Testis (tissue), 3 donors: ENCODE measurements around the gene IGF2R. TPM values are rescaled to one million over a fixed set of nuclear protein-coding genes. Genes with fewer than 3 reads are reported as not detected.

Source experiments
- DNase-seq: peaks from one replicate; pipeline ENCODE4 v3.0.0-alpha.2; 2019
- H3K27ac ChIP-seq, 2 donors: fragments of 200-600 bp; sonication (generic); one replicate each; pipeline ENCODE4 v1.5.1; 2019
- H3K27me3 ChIP-seq: fragments of 200-600 bp; sonication (generic); one replicate; pipeline ENCODE4 v1.5.1; 2019
- H3K36me3 ChIP-seq: fragments of 200-600 bp; sonication (generic); one replicate; pipeline ENCODE4 v1.5.1; 2017; ENCODE audit warnings: low read depth; ENCODE audit errors: missing control alignments
- H3K4me1 ChIP-seq: fragments of 200-600 bp; sonication (generic); one replicate; pipeline ENCODE4 v1.5.1; 2019
- H3K4me3 ChIP-seq, 2 donors: fragments of 200-600 bp; sonication (generic); one replicate each; pipeline ENCODE4 v1.5.1; 2017 to 2019
- H3K9me3 ChIP-seq: fragments of 200-600 bp; sonication (generic); one replicate; pipeline ENCODE4 v1.5.1; 2017
- CTCF ChIP-seq, 3 experiments: fragments of 450-650 bp in 2 of 3; fragments of 200-600 bp in 1 of 3; sonication (generic) in 1 of 3; IDR thresholded peaks; one replicate each; pipeline ENCODE4 v1.5.1; 2016 to 2019; ENCODE audit warnings: antibody characterized with exemption in 3 of 3, mild to moderate bottlenecking in 2 of 3, moderate library complexity in 1 of 3
- POLR2A ChIP-seq: fragments of 450-650 bp; IDR thresholded peaks from one replicate; pipeline ENCODE4 v1.6.1; 2017; ENCODE audit warnings: antibody characterized with exemption, mild to moderate bottlenecking, moderate library complexity
- WGBS, 2 donors: methylation state at CpG; one replicate each; pipeline ENCODE4 v1.1.5; 2018; 5-methylcytosine and 5-hydroxymethylcytosine counted together
- intact Hi-C: fragments of 100-400 bp; cut with DNase I; formaldehyde crosslinking; loops from one replicate; pipeline ENCODE4 v1.15.1; 2023; ENCODE audit warnings: low total_unique reads
- polyA plus RNA-seq: library from polyadenylated mRNA; stranded (reverse); fragments of 350-450 nt; fragmentation: Illumina TruSeq; extraction: RNeasy Lipid Tissue Mini Kit (QIAGEN cat#74804); gene quantifications from one replicate; pipeline ENCODE4 v1.2.3, GENCODE V29; 2014; ENCODE audit warnings: low read depth, low replicate concordance; ENCODE audit not compliant: insufficient read depth
- total RNA-seq, 2 donors: library from RNA; depleted of rRNA; stranded (reverse); fragments of >200 nt; gene quantifications; one replicate each; pipeline ENCODE4 v1.2.3, GENCODE V29; 2016

The IGF2R gene
- total and polyA plus RNA-seq, 3 donors from 2014 or later, result 47.3 to 109 (median 84.6) TPM

GRCh38 chr6:160081398-160081797, 112.5 kb downstream of the IGF2R start:
- Histone ChIP-seq H3K27me3 (no peaks in the 10 kb centered on the region), H3K36me3 (no peaks in the 10 kb centered on the region), H3K9me3 (no peaks in the 10 kb centered on the region), H3K4me1 (no peaks in the 10 kb centered on the region), H3K4me3 (no peak overlapping the region), H3K27ac (no peak overlapping the region)
- no peak for DNase-seq
- WGBS, 2 donors, result 91 to 92% methylated on average over 11 of the region's 11 CpGs
- TF ChIP-seq POLR2A (no peak), CTCF (IDR thresholded peaks at IDR 0.05) (no peak)
- intact Hi-C loops, result loop anchor here (10.0 kb wide), 1 partner anchor 207 kb away; no protein-coding TSS in a partner anchor

- H3K9me3 ChIP-seq, result no peaks in the 10 kb centered on the region
- WGBS, 2 donors, result 86 to 91% methylated on average over 8 of the region's 8 CpGs
- H3K27ac ChIP-seq, result no peak overlapping the region
- H3K4me1 ChIP-seq, result no peaks in the 10 kb centered on the region
- H3K4me3 ChIP-seq, result no peak overlapping the region
- TF ChIP-seq CTCF (IDR thresholded peaks at IDR 0.05) (no peak), POLR2A (no peak)
- intact Hi-C loops, result loop anchor here (10.0 kb wide), 1 partner anchor 208 kb away; no protein-coding TSS in a partner anchor
- no peaks in the 10 kb centered on the region for H3K36me3 ChIP-seq
- H3K27me3 ChIP-seq, result no peaks in the 10 kb centered on the region
- no peak for DNase-seq
These were observed 113.7 kb downstream of the IGF2R start for GRCh38 chr6:160082627-160083026.

GRCh38 chr6:160084198-160084776, 115.4 kb downstream of the IGF2R start:
- Histone ChIP-seq H3K27me3 (no peaks in the 10 kb centered on the region), H3K27ac (no peak overlapping the region), H3K9me3 (no peaks in the 10 kb centered on the region), H3K4me1 (no peaks in the 10 kb centered on the region), H3K4me3 (no peak overlapping the region), H3K36me3 (no peaks in the 10 kb centered on the region)
- 86 to 93% methylated on average over 9 to 18 of the region's 18 CpGs for WGBS, 2 donors
- no peak for DNase-seq
- intact Hi-C loops, result loop anchor here (10.0 kb wide), 1 partner anchor 209 kb away; no protein-coding TSS in a partner anchor
- no peak for TF ChIP-seq POLR2A
- TF ChIP-seq CTCF (IDR thresholded peaks at IDR 0.05), result no peak

GRCh38 chr6:160085226-160085625, 116.3 kb downstream of the IGF2R start:
- 78 to 90% methylated on average over 5 of the region's 5 CpGs for WGBS, 2 donors
- Histone ChIP-seq H3K27me3 (no peaks in the 10 kb centered on the region), H3K36me3 (no peaks in the 10 kb centered on the region), H3K27ac (no peak overlapping the region), H3K4me3 (no peak overlapping the region), H3K4me1 (no peaks in the 10 kb centered on the region), H3K9me3 (no peaks in the 10 kb centered on the region)
- TF ChIP-seq POLR2A (no peak), CTCF (IDR thresholded peaks at IDR 0.05) (no peak)
- intact Hi-C loops, result loop anchor here (5.0 to 10.0 kb wide), 2 partner anchors 210 to 372 kb away; no protein-coding TSS in a partner anchor
- no peak for DNase-seq
